ENCODE measurements around the gene FYB1.

Gene FYB1

GRCh38 chr5:39083968-39084367 lies 135.4 kb downstream of the FYB1 start:
- DNase-seq (ENCODE audit: low read depth) = no peak

GRCh38 chr5:39082995-39083394 lies 136.4 kb downstream of the FYB1 start:
- no peak for DNase-seq (ENCODE audit: low read depth)

GRCh38 chr5:39080597-39081204 lies 138.7 kb downstream of the FYB1 start:
- peak; percentile 85 for DNase-seq (ENCODE audit: low read depth)

- DNase-seq (ENCODE audit: low read depth) = peak; percentile 55
Observed at GRCh38 chr5:39080168-39080567, 139.2 kb downstream of the FYB1 start.

- no peak for DNase-seq (ENCODE audit: low read depth)
Observed at GRCh38 chr5:39079147-39079546, 140.2 kb downstream of the FYB1 start.

GRCh38 chr5:39076757-39077728 lies 142.3 kb downstream of the FYB1 start:
- peak; percentile 32 for DNase-seq (ENCODE audit: low read depth)

GRCh38 chr5:39076101-39076756 lies 143.1 kb downstream of the FYB1 start:
- no peak for DNase-seq (ENCODE audit: low read depth)

GRCh38 chr5:39074017-39074814 lies 145.1 kb downstream of the FYB1 start, which contains the start of gene RICTOR:
RICTOR (minus strand) TSS chr5:39074399; CDS start chr5:39074377, 22 bp downstream.
- DNase-seq (ENCODE audit: low read depth) = peak; percentile 84

- DNase-seq (ENCODE audit: low read depth) = no peak
Observed at GRCh38 chr5:39073767-39074016, 145.7 kb downstream of the FYB1 start.

GRCh38 chr5:39072925-39073766 lies 146.2 kb downstream of the FYB1 start:
- peak; percentile 69 for DNase-seq (ENCODE audit: low read depth)

GRCh38 chr5:39068099-39068498 lies 151.3 kb downstream of the FYB1 start:
- DNase-seq (ENCODE audit: low read depth) = peak; percentile 24

GRCh38 chr5:39064450-39064849 lies 154.9 kb downstream of the FYB1 start:
- DNase-seq (ENCODE audit: low read depth) = no peak

- no peak for DNase-seq (ENCODE audit: low read depth)
Observed at GRCh38 chr5:39063037-39063436, 156.3 kb downstream of the FYB1 start.

GRCh38 chr5:39062530-39062929 lies 156.8 kb downstream of the FYB1 start:
- peak; percentile 25 for DNase-seq (ENCODE audit: low read depth)

GRCh38 chr5:39062104-39062503 lies 157.3 kb downstream of the FYB1 start:
- DNase-seq (ENCODE audit: low read depth) = no peak

- DNase-seq (ENCODE audit: low read depth) = no peak
Observed at GRCh38 chr5:39059064-39059463, 160.3 kb downstream of the FYB1 start.

GRCh38 chr5:39058178-39058921 lies 161.0 kb downstream of the FYB1 start:
- DNase-seq (ENCODE audit: low read depth) = no peak

GRCh38 chr5:39057734-39058133 lies 161.6 kb downstream of the FYB1 start:
- DNase-seq (ENCODE audit: low read depth) = no peak

GRCh38 chr5:39055768-39056398 lies 163.5 kb downstream of the FYB1 start:
- DNase-seq (ENCODE audit: low read depth) = no peak

Measured in amniotic epithelial cell (primary cell).